Stimulated activated naive CD8-positive, alpha-beta T cell treated with anti-CD3 and anti-CD28 coated beads, Interleukin-15, Interleukin-2, amounts not matched to agents 100 U/mL and 50 U/mL, for 24 hours (primary cell): ENCODE measurements around the gene SRRT.
"Not testable (repeated sequence)": the region's sequence is repeated elsewhere in the genome, so short reads cannot be mapped to it uniquely, and the experiment has no call there.

Source experiments
- ATAC-seq: fragments of 150-1000 bp; cut with Tn5 transposase; one replicate; pipeline ENCODE4 v1.10.0; 2021
- DNase-seq: peaks from one replicate; pipeline ENCODE4 v3.0.0; 2021

The SRRT gene

DNA sequence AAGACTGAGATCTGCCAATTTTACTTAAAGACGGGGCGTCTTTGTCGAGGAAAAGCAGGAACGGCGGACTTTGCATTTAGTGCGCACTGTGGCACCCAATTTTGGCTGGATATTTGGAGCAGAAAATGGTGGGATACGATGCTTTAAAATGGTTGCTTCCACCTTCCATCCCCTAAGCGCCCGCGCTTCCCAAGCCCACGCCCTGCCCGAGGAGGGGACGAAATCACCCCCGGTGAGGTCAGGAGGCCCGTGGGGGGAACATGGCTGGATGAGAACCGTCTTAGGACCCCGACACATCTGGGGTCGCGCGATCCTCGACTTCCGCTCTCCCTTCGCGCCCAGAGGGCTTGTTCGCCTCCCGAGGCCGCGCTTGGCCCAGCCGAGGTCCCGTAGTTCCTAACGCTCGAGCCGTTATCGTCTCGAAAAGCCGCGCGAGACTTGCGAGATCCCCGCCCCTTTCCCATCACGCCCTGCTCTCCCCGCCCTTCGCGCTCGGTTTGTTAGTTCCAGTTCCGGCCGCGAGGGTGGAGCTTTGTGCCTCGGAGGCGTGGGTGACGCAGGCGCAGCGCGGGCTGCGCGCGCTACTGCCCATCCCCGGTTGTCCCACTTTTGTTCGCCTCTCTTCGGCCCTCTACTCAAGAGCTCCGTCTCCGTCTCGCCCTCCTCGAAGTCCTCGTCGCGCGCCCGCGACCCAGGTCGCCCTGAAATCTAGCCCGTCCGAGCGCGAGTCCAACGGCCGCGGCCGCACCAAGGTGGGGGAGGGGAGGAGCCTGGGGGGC lies at the start of gene SRRT:
SRRT (plus strand) TSS at position 527 of the 779 bp plus-strand sequence. CDS start 488 bp downstream, outside the sequence.
- ATAC-seq, result peak; percentile 94
- DNase-seq, result peak; percentile 98

DNA sequence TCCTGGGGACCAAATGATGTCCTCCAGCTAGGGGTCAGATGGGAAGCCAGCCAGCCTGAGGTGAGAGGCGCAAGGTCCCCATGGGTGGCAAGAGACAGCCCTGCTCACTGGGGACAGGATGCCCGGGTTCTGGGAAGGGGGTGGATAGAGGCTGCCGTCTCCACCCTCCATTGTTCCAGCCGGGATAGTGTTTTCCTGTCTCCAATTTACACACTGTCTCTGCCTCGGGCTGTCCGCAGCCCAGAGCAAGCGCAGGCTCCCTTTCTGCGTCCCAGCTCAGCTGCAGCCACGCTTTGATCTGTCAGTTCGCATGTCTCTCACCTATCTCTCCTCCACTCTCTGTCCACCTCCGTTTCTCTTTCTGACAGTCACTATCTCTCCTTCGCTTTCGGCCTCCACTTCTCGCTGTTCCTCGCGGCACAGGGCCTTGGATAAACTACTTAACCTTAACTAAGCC lies 49.7 kb upstream of the SRRT start:
- DNase-seq, result no peak
- ATAC-seq, result no peak

DNA sequence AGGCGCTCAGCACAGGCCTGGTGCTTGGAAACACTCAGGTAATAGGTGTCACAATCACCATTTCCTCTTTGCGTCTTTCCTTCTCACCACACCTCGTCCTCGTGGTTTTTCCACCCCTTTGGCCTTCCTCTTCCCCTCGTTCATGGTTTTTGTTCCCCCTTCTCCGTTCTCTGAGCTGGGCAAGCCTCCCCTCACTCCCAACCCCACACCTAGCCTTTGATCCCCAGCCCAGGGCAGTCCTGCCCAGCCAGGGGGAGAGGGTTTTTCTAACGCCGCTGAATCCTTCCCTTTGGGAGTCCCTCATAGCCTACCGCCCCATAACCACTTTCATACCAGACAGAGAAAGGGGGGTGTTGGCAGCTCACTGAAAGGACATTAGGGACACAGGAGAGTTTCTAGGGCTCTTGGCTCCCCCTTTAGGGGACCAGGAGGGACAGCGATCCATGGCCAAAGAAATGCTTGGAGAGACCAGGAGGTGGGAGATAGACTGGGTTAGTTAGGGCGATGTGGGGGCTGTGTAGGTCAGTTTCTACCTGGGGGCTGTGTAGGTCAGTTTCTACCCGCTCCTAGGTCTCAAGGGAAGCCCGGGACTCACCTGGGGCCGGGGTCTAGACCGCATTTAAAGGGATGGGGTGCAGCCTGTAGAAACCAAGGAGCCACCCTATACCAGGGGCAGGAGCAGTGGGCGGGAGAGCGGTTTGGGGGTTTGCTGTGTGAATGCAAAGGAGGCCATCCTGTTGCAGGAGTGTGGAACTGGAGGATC lies 49.0 kb upstream of the SRRT start:
- no peak for ATAC-seq
- DNase-seq, result no peak

GRCh38 chr7:100826514-100827329 lies 48.2 kb upstream of the SRRT start:
- DNase-seq, result no peak
- peak; percentile 26 for ATAC-seq

DNA sequence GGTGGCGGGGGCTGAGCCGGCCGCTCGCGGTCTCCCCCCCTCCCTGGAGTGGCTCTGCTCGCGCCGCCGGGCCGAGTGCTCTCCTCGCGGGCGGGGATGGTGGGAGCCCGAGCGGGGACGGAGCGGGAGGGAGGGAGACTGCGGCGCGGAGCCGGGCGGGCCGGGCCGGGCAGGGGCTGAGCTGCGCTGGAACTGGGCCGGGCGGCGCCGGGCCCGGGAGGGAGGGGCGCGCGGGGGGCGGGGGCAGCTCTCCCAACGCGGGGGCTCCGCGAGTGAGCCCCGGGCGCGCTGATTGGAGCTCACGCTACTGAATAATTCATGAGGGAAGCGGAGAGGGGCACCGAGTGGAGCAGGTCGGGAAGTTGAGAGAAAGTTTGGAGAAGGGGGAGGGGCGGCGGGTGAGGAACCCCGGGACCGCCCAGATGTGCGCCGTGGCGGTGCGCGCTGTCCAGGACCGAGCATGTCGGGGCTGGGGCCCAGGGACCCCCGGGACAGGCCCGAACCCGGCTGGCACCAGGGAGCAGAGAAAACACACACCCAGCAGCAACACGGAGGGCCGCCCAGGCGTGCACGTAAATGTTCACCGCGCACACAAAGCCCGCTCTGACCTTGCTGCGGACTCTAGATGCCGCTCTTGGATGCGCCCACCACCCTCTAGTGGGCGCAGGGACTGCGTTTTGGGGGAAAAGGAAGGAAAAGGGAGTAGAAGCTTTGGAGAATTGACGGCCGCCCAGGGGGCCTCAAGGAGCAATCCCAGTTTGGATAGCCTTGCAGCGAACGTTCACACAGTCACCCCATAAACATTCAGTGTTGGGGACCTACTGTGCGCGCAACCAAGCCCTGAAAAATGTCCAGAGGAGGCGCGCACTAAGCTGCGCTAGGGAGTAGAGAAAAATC lies 47.3 kb upstream of the SRRT start, which contains the start of gene EPHB4:
EPHB4 (minus strand) TSS at position 194 of the 897 bp plus-strand sequence. CDS start 493 bp downstream, outside the sequence.
- peak; percentile 30 for ATAC-seq
- DNase-seq, result peak; percentile 12

DNA sequence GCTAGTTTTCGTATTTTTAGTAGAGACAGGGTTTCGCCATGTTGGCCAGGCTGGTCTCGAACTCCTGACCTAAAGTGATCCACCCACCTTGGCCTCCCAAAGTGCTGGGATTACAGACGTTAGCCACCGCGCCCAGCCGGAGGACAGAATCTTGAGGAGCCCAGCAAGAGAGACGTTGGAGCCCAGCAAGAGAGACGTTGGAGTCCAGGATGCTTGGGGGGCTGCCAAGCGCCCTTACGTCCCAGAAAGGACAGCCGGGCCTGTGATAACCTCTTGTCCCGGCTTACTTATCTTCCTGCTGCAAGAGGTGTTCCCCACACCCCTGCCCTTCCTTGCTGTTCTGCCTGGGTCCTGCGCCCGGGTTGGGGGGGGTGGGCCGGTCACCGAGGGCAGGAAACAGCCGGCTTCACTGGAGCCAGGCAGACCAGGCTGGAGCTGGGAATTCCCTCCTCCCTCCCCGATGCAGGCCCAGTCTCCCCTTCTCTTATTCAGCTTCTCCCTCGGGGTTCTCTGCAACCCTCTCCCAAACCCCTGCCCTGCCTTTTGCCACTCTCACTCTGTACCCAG lies 45.7 kb upstream of the SRRT start:
- no peak for DNase-seq
- no peak for ATAC-seq

DNA sequence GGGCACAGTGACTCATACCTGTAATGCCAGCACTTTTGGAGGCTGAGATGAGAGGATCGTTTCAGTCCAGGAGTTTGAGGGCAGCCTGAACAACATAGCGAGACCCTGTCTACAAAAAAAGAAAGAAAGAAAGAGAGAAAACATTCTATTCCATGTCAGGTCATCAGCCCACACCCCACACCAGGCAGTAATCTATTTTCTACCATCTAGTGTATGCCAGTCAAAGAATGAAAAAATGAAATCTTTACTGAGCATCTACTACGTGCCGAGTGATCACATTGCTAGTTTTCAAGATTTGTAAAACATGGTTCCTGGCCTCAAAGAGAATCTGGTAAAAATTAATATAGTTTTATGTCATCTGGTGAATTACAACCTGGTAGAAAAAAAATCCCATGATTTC lies 44.5 kb upstream of the SRRT start:
- no peak for DNase-seq
- ATAC-seq, result no peak

DNA sequence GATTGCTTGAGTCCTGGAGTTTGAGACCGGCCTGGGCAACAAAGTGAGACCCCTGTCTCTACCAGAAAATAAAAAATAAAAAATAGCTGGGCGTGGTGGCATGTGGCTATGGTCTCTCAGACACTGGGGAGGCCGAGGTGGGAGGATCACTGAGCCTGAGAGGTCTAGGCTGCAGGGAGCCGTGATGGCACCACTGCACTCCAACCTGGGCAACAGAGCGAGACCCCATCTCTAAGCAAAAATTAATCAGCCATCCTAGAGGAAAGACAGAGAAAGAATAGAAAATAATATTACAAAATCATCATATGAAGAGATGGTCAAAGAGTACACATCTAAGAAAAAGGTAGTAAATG lies 42.6 kb upstream of the SRRT start:
- DNase-seq (no peak), ATAC-seq (no peak)

DNA sequence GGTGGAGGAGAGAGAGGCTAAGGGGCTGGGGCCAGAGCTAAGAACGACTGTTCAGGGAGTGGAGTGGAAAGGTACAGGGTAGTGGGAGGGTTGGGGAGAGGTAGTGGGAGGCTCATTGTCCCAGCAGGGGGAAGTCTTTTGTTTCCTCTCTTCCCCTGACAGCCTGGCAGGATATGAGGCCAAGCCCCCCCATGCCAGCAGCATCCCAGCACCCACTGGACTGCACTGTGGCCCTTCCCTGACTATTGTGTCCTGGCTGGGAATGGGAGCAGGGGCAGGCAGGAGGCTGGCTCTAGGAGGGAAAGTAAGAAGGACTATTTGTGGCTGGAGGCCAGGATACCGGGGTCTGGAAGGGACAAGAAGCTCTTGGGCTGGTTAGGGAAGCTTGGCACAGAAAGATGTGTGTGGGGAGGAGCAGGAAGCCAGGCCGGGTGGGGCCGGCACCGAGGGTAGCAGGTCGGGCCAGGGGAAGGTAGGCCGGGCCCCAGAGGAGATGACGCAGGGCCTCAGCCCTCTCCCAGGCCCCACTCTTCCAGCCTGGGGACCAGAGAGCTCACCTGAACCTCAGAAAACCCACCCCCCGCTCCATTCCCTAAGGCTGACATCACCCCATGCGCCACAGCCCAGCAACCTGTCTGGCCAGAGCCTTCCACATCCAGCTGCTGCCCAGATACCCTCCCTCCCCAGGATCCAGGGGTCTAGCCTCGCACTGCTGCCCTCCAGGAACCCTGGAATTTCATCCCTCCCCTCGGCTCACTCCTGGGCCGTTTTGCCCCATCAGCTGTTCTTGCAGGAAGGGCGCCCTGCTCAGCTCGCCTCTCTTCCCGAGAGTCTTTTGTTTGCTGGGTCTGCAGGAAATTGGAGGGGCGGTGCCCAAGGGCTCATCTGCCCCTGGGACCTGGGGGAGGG lies 38.7 kb upstream of the SRRT start:
- DNase-seq (no peak), ATAC-seq (no peak)

DNA sequence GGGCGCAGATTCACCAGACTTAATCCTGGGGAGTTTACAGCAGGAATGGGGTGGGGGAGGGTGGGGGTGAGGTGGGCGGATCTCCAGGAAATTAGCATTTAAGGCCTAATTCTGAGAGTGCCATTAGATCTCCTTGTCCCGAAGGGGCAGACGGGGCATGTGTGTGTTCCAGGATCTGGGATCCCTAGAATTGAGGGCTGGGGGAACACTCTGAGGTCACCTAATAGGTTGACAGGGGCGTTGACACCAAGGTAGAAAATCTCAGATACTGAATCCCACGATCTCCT lies 38.1 kb upstream of the SRRT start:
- DNase-seq (no peak), ATAC-seq (no peak)

DNA sequence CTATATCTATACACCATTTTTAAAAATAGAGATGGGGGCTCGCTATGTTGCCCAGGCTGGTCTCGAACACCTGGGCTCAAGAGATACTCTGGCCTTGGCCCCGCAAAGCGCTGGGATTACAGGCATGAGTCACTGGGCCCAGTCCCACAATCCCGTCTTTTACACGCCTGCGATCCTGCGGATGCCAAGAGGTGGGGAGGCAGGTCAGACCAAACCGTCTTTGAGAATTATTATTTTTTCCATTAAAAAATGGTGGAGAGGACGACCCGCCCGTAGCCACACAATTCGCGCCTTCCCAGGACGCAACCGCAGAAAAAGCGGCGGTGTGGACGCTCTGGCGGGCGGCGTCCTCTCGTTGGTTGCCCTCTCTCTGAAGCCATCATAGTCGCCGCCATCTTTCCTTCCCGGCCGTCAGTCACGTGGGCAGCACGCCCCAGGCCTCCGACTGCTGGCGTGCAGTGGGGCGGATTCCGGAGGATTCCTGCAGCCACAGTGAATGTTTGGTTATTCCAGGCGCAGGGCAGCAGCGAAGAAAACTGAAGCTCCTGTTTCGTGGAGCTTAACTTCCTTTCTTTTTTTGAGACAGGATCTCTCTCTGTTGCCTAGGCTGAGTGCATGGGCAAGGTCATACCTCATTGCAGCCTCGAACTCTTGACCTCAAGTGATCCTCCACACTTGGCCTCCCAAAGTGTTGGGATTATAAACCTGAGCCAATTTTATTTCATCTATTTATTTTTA lies 37.6 kb upstream of the SRRT start:
- DNase-seq, result peak; percentile 78
- peak; percentile 92 for ATAC-seq

DNA sequence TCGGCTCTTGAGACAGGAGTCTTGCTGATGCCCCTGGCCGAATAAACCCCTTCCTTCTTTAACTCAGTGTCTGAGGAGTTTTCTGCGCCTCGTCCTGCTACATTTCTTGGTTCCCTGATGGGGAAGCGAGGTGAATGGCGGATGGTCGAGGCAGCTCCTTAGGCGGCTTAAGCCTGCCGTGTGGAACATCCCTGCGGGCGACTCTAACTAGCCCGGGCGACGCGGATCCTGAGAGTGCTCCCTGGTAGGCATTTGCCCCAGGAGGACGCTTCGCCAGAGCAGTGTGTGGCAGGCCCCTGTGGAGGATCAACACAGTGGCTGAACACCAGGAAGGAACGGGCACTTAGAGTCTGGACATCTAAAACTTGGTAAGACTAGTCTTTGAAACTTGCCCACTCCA lies 35.5 kb upstream of the SRRT start:
- DNase-seq, result no peak
- no peak for ATAC-seq

GRCh38 chr7:100840470-100841100 lies 34.3 kb upstream of the SRRT start:
- DNase-seq (no peak), ATAC-seq (no peak)

GRCh38 chr7:100847360-100847759 lies 27.5 kb upstream of the SRRT start:
- DNase-seq (no peak), ATAC-seq (no peak)

GRCh38 chr7:100852048-100852872 lies 22.6 kb upstream of the SRRT start, which contains the start of gene SLC12A9:
Gene SLC12A9 (plus strand): TSS chr7:100852713. CDS start chr7:100854198, 1,485 bp downstream.
- ATAC-seq (peak; percentile 98), DNase-seq (peak; percentile 90)

GRCh38 chr7:100854146-100854895 lies 20.6 kb upstream of the SRRT start:
- no peak for ATAC-seq

DNA sequence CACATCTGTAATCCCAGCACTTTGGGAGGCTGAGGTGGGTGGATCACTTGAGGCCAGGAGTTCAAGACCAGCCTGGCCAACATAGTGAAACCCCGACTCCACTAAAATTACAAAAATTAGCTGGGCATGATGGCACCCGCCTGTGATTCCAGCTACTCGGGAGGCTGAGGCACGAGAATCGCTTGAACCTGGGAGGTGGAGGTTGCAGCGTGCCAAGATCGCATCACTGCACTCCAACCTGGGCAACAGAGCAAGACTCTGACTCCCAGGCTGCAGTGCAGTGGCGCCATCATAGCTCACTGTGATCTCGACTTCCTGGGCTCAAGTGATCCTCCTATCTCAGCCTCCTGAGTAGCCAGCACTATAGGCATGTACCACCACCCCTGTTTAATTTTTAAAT lies 20.0 kb upstream of the SRRT start:
- not testable (repeated sequence) for DNase-seq, ATAC-seq

More at GRCh38 chr7:100854146-100854895, 20.6 kb upstream of the SRRT start:
- DNase-seq, result no peak
